HG03196 (cell line): ENCODE results near the gene NFILZ.

Experiments
- ATAC-seq: cut with Tn5 transposase; IDR thresholded peaks from one replicate; pipeline ENCODE4 v1.9.1; 2021; ENCODE audit not compliant: unreplicated experiment

NFILZ gene

DNA sequence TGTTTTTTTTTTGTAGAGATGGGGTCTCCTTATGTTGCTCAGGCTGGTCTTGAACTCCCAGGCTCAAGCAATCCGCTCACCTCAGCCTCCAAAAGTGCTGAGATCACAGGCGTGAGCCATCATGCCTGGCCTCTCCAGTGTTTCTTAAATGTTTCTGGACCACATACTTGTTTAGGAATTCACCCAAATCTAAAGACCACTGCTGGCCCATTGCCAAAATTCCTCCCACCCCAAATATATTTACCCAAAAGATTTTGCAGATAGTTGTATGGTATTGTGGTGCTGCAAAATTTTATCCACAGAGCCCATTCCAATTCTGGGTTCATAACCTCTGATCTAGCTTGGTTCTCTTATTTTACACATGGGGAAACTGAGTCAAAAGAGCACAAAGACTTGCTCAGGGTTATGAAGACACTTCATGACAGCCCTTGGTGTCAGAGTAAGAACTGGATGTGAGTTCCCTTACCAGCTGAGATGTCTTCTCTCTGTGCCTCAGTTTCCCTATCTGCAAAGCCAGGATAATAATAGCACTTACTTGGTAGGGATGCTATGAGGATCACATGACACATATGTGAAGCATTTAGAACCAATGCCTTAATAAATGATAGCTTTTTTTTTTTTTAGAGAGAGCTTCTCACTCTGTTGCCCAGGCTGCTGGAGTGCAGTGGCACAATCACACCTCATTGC lies 10.9 kb downstream of the NFILZ start:
- no peak for ATAC-seq

GRCh38 chr19:8641908-8642547 lies 11.6 kb downstream of the NFILZ start:
- no peak for ATAC-seq

- ATAC-seq: no peak
Observed at GRCh38 chr19:8642561-8642960, 12.1 kb downstream of the NFILZ start.

DNA sequence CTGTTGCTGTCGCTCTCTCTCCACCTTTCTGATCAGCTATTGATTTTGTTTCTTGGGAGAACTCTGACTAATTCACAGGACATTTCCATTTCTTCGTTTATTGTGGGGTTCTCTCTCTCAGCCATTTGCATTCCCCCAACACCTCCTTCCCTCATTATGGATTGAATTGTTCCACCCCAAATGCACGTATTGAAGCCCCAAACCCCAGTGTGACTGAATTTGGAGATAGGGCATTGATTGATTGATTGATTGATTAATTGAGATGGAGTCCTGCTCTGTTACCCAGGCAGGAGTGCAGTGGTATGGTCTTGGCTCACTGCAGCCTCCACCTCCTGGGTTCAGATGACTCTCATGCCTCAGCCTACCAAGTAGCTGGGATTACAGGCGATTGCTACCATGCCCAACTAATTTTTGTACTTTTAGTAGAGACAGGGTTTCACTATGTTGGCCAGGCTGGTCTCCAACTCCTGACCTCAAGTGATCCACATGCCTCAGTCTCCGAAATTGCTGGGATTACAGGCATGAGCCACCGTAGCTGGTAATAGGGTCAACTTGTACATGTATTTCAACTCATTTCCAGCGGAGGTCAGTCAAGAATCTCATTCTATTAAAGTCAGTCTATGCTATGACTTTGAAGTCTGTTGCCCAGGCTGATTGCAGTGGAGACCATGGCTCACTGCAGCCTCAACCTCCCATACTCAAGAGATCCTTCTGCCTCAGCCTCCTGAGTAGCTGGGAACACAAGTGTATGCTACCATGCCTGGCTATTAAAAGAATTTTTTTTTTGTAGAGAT lies 13.6 kb downstream of the NFILZ start:
- ATAC-seq: no peak

DNA sequence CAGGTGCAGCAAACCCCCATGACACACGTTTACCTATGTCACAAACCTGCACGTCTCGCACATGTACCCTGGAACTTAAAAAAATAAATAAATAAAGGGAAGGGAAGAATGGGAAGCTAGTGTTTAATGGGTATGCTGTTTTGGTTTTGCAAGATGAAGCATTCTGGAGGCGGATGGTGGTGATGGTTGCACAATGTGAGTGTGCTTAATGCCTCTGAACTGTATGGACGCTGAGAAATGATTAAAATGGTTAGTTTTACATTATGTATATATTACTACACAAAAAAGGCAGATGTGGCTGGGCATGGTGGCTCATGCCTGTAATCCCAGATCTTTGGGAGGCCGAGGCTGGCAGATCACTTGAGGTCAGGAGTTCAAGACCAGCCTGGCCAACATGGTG lies 17.8 kb downstream of the NFILZ start:
- ATAC-seq: no peak

DNA sequence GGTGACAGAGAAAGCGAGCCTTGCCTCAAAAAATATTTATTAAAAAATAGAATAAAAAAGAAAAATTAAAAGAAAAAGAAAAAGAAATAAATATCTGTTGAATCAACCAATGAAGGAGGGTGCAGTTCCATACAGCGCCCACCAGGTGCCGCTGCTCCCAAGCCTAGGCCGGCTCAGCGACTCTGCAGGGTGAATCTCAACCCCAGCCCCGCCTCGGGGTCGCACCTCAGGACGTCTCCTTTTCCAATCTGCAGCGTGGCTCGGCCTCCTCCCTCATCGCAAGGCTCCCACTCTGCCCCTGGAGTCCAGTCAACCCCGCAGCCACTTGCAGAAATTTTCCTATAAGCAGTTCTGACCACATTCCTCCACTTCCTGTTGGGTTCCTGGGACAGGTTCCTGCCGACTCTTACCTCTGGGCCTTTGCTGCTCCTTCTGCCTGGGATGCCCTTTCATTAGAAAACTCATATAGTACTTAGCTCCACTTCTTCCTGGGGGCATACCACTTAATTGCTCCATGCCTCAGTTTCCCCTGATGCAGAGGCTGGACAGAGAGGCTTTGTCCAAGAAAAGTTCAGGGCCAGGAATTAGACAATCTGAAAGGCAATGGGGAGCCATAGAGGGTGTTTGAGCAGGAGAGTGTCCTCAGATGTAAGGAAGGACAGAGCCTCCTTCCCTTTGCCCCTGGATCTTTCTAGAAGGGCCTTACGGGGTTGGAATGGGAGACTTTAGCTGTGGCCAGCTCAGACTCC lies 24.3 kb downstream of the NFILZ start:
- ATAC-seq: no peak

DNA sequence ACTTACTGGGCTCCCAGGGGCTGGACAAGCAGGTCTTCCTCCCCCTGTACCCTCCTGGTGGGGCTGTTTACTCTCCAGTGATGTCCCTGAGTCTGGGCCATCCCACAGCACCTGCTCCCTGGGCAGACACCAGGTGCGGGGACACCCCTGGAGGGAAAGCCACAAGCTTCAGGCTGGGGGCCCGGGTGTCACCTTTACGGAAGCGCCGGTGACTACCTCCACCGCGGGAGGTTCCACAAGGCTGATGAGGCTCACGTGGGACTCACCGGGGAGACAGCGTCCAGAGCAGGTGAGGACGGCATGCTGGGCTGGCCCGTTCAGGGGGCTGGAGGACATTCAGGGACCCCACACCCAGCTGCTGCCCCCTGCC lies 24.9 kb downstream of the NFILZ start:
- no peak for ATAC-seq

- no peak for ATAC-seq
Observed at GRCh38 chr19:8657869-8658268, 27.4 kb downstream of the NFILZ start.

DNA sequence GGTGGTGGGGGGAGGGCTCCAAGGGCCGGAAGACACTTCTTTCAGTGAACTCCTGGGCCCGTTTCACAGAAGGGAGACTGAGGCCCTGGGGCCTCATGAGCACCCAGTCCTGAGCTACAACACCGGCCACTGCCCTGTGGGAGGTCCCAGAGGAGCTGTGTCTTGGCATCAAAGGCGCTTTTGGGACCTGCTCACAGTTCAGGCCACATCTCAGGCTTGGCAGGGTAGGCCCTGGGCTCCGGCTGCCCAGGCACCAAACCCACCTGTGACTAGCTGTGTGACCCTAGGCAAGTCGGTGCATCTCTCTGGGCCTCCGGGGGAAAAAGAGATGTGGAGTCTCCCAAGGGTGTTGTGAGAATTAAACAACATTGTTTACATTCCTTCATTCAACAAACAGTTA lies 29.5 kb downstream of the NFILZ start:
- no peak for ATAC-seq

GRCh38 chr19:8662263-8662662 lies 31.8 kb downstream of the NFILZ start:
- ATAC-seq: no peak

- ATAC-seq: no peak
Observed at GRCh38 chr19:8663920-8664670, 33.7 kb downstream of the NFILZ start.

DNA sequence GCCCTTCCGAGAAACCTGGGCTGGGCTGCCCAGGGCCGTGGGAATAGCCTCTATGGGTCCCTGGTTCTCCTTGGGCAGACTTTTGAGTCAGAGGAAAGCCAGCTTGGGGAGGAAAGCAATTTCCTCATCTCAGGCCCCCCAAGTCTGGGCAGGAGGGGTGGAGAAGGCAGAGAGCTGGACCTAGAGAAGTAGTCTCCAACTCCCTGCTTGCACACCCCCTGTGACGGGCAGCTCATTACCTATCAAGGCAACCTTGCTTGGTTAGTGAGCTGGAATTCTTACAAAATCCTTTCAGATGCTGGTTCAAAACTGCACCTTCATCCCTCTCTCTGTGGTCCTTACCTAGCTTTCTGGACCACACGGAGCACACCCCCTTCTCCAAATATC lies 34.2 kb downstream of the NFILZ start:
- ATAC-seq: no peak

GRCh38 chr19:8665468-8666213 lies 35.2 kb downstream of the NFILZ start:
- ATAC-seq: no peak

DNA sequence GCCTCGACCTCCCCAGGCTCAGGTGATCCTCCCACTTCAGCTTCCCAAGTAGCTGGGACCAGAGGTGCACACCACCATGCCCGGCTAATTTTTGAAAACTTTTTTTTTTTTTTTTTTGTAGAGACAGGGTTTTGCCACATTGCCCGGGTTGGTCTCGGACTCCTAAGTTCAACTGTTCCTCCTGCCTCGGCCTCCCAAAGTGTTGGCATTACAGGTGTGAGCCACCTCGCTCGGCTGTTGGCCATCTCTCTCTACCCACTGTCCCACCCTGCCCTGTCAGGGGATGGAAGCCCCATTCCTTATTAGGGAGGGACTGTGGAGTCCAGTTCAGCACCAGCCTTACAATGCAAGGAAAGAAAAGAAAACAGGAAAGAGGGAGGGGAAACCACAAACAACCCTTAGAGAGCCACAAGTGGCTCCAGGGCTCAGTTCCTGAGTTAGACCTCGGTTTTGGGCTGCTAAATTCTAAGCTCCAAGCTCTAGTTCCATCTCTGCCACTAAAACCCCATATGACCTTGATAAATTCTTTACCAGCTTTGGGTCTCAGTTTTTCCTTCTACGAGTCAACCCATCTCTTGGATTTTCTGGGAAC lies 36.5 kb downstream of the NFILZ start:
- ATAC-seq: no peak

GRCh38 chr19:8673276-8673891 lies 43.0 kb downstream of the NFILZ start:
- ATAC-seq: no peak

- no peak for ATAC-seq
Observed at GRCh38 chr19:8675066-8675465, 44.6 kb downstream of the NFILZ start.

- no peak for ATAC-seq
Observed at GRCh38 chr19:8678244-8678807, 47.9 kb downstream of the NFILZ start.
